Astrocyte of the cerebellum (primary cell): ENCODE data around the gene OMA1.
"Not testable (repeated sequence)": the region's sequence is repeated elsewhere in the genome, so short reads cannot be mapped to it uniquely, and the experiment has no call there.

Source experiments
- DNase-seq: peaks from one replicate; pipeline ENCODE4 v3.0.0-alpha.2; 2011; ENCODE audit warnings: low read depth
- H3K4me3 ChIP-seq: 2 replicates; pipeline ENCODE4 v1.5.1; 2011; ENCODE audit warnings: mild to moderate bottlenecking, low read depth, low read length, moderate library complexity
- CTCF ChIP-seq: IDR thresholded peaks from 2 replicates; pipeline ENCODE4 v1.5.1; 2012; ENCODE audit warnings: low read length, low read depth, moderate library complexity, mild to moderate bottlenecking; ENCODE audit errors: missing control alignments
- in situ Hi-C: cut with HindIII; loops from 2 replicates; pipeline ENCODE4 v1.10.0; 2017; ENCODE audit warnings: low sequenced_read_pairs

The OMA1 gene

GRCh38 chr1:58568911-58569310 lies 22.4 kb upstream of the OMA1 start:
- in situ Hi-C loops: no loop called here
- no peak for TF ChIP-seq CTCF
- no peak for DNase-seq
- H3K4me3 ChIP-seq: no peak overlapping the region

- TF ChIP-seq CTCF: no peak
- in situ Hi-C loops: no loop called here
- no peak for DNase-seq
- H3K4me3 ChIP-seq: no peak overlapping the region
Observed at GRCh38 chr1:58568271-58568860, 21.8 kb upstream of the OMA1 start.

- TF ChIP-seq CTCF: no peak
- H3K4me3 ChIP-seq: no peak overlapping the region
- DNase-seq: no peak
- in situ Hi-C loops: no loop called here
Observed at GRCh38 chr1:58566339-58566738, 19.8 kb upstream of the OMA1 start.

- H3K4me3 ChIP-seq, DNase-seq, in situ Hi-C loops: not testable (repeated sequence)
Observed at GRCh38 chr1:58563715-58564114, 17.2 kb upstream of the OMA1 start.

GRCh38 chr1:58561633-58562032 lies 15.1 kb upstream of the OMA1 start:
- no peak overlapping the region for H3K4me3 ChIP-seq
- TF ChIP-seq CTCF: no peak
- in situ Hi-C loops: no loop called here
- DNase-seq: no peak

GRCh38 chr1:58555393-58555792 lies 8.9 kb upstream of the OMA1 start:
- no peak overlapping the region for H3K4me3 ChIP-seq
- TF ChIP-seq CTCF: no peak
- DNase-seq: no peak
- in situ Hi-C loops: no loop called here

- no peak for TF ChIP-seq CTCF
- no peak for DNase-seq
- no peak overlapping the region for H3K4me3 ChIP-seq
- in situ Hi-C loops: no loop called here
Observed at GRCh38 chr1:58551186-58552140, 4.9 kb upstream of the OMA1 start.

GRCh38 chr1:58549291-58549690 lies 2.8 kb upstream of the OMA1 start:
- in situ Hi-C loops, H3K4me3 ChIP-seq, DNase-seq: not testable (repeated sequence)
